Trophoblast cell (in vitro differentiated cells and primary cell): ENCODE data around the gene CMTM2.

ENCODE experiments used
- DNase-seq, 2 donors: peaks; one replicate each; pipeline ENCODE4 v3.0.0-alpha.2; 2016
- H2AFZ ChIP-seq: 2 replicates; pipeline ENCODE4 v1.6.1; 2013; ENCODE audit warnings: low read length, moderate library complexity, mild to moderate bottlenecking; ENCODE audit not compliant: insufficient read depth, poor library complexity
- H2AK5ac ChIP-seq: 2 replicates; pipeline ENCODE4 v1.6.1; 2013; ENCODE audit warnings: mild to moderate bottlenecking, low read length
- H2BK120ac ChIP-seq: 2 replicates; pipeline ENCODE4 v1.6.1; 2013; ENCODE audit warnings: low read length, mild to moderate bottlenecking, moderate library complexity; ENCODE audit not compliant: insufficient read depth, poor library complexity
- H2BK12ac ChIP-seq: 2 replicates; pipeline ENCODE4 v1.6.1; 2013; ENCODE audit warnings: mild to moderate bottlenecking, low read length, moderate library complexity
- H2BK5ac ChIP-seq: 2 replicates; pipeline ENCODE4 v1.6.1; 2013; ENCODE audit warnings: low read length, low read depth, moderate library complexity, mild to moderate bottlenecking; ENCODE audit not compliant: poor library complexity
- H3K14ac ChIP-seq: 2 replicates; pipeline ENCODE4 v1.6.1; 2013; ENCODE audit warnings: mild to moderate bottlenecking, low read length
- H3K18ac ChIP-seq: 2 replicates; pipeline ENCODE4 v1.6.1; 2013; ENCODE audit warnings: mild to moderate bottlenecking, low read length
- H3K23ac ChIP-seq: 2 replicates; pipeline ENCODE4 v1.6.1; 2013; ENCODE audit warnings: low read length
- H3K27ac ChIP-seq: 2 replicates; pipeline ENCODE4 v1.5.1; 2013; ENCODE audit warnings: low read depth, mild to moderate bottlenecking, inconsistent platforms, low read length, moderate library complexity
- H3K27me3 ChIP-seq: 2 replicates; pipeline ENCODE4 v1.6.1; 2013; ENCODE audit warnings: inconsistent platforms, mild to moderate bottlenecking, low read length, moderate library complexity; ENCODE audit not compliant: insufficient read depth
- H3K36me3 ChIP-seq, 2 experiments: 1 replicate in 1 of 2; 2 replicates in 1 of 2; pipeline ENCODE4 v1.6.1; 2013; ENCODE audit warnings: low read length in 2 of 2, mild to moderate bottlenecking in 2 of 2, moderate library complexity in 1 of 2; ENCODE audit not compliant: insufficient read depth in 2 of 2, control insufficient read depth in 1 of 2
- H3K4ac ChIP-seq: 2 replicates; pipeline ENCODE4 v1.6.1; 2013; ENCODE audit warnings: low read depth, mild to moderate bottlenecking, low read length, moderate library complexity
- H3K4me1 ChIP-seq, 2 experiments: 1 replicate in 1 of 2; 2 replicates in 1 of 2; pipeline ENCODE4 v1.6.1; 2013; ENCODE audit warnings: low read length in 2 of 2, mild to moderate bottlenecking in 2 of 2, moderate library complexity in 1 of 2; ENCODE audit not compliant: insufficient read depth in 2 of 2, control insufficient read depth in 1 of 2
- H3K4me2 ChIP-seq: 2 replicates; pipeline ENCODE4 v1.6.1; 2013; ENCODE audit warnings: inconsistent platforms, mild to moderate bottlenecking, low read length, moderate library complexity
- H3K4me3 ChIP-seq: 2 replicates; pipeline ENCODE4 v1.5.1; 2013; ENCODE audit warnings: mild to moderate bottlenecking, low read depth, low read length, inconsistent platforms
- H3K79me1 ChIP-seq: one replicate; pipeline ENCODE4 v1.6.1; 2013; ENCODE audit warnings: low read length
- H3K79me2 ChIP-seq: 2 replicates; pipeline ENCODE4 v1.6.1; 2013; ENCODE audit warnings: low read length, mild to moderate bottlenecking; ENCODE audit not compliant: control insufficient read depth, insufficient read depth, poor library complexity
- H3K9ac ChIP-seq: 2 replicates; pipeline ENCODE4 v1.6.1; 2013; ENCODE audit warnings: mild to moderate bottlenecking, low read length
- H3K9me3 ChIP-seq: 2 replicates; pipeline ENCODE4 v1.6.1; 2013; ENCODE audit warnings: low read depth, mild to moderate bottlenecking, control low read depth, inconsistent platforms, low read length; ENCODE audit not compliant: insufficient read depth
- H4K12ac ChIP-seq: 2 replicates; pipeline ENCODE4 v1.6.1; 2013; ENCODE audit warnings: low read depth, mild to moderate bottlenecking, low read length, moderate library complexity
- H4K8ac ChIP-seq: 2 replicates; pipeline ENCODE4 v1.6.1; 2013; ENCODE audit warnings: low read depth, mild to moderate bottlenecking, low read length, moderate library complexity
- H4K91ac ChIP-seq: one replicate; pipeline ENCODE4 v1.6.1; 2013; ENCODE audit warnings: low read depth, mild to moderate bottlenecking, low read length, moderate library complexity
- WGBS: extraction: QIAGEN DNeasy Blood & Tissue Kit; methylation state at CpG from one replicate; pipeline ENCODE4 v1.1.7; 2013; ENCODE audit warnings: missing lambda C conversion rate; ENCODE audit not compliant: insufficient read length, insufficient coverage; ENCODE audit errors: extremely low coverage; 5-methylcytosine and 5-hydroxymethylcytosine counted together

The CMTM2 gene

DNA sequence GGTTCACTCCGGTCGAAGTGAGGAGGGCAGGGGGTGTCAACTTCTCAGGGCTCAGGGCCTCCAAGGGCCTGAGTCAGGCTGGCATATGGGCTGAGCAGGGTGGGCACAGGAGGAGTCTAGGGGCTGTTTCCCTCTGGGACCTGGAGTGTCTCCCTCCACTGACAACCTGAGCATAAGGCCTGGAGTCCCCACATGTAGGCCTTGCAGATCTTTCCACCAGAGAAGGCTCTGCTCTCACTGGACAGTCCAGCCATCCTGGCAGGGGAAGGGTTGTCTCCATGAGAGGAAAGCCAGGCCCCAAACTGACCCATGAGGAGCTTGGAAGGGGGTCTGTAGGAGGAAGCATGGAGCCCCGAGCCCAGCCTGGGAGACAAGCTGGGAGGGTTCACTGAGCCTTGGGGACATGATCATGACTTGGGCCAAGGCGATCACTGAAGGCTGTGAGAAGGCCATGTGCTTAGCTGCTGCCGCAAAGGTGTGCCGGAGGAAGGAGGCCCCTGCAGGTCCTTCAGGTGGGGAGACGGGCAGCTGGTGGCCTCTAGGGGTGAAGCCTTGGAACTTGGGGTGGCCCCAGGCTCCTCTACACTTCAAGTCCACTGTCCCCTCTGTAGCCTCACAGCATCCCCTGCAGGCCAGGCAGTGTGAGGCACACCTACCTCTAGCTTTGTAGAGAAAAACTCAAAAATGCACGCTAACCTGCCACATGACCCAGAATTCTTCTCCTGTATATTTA is 9.9 kb downstream of the CMTM2 start:
- H4K91ac ChIP-seq, result no peak overlapping the region
- no peak overlapping the region for H3K18ac ChIP-seq
- H3K9ac ChIP-seq, result no peak overlapping the region
- no peaks in the 10 kb centered on the region for H3K27me3 ChIP-seq
- H3K4me2 ChIP-seq, result no peak overlapping the region
- H3K36me3 ChIP-seq, result no peaks in the 10 kb centered on the region
- no peak overlapping the region for H3K14ac ChIP-seq
- H3K4me1 ChIP-seq, result no peaks in the 10 kb centered on the region
- no peaks in the 10 kb centered on the region for H3K9me3 ChIP-seq
- no peak overlapping the region for H3K4ac ChIP-seq
- no peak overlapping the region for H3K23ac ChIP-seq
- no peak overlapping the region for H3K27ac ChIP-seq
- H4K8ac ChIP-seq, result no peak overlapping the region
- H2BK5ac ChIP-seq, result no peak overlapping the region
- no peak overlapping the region for H4K12ac ChIP-seq
- DNase-seq, result peak in 1 of 2 donors; percentile 14
- H3K79me1 ChIP-seq, result no peaks in the 10 kb centered on the region
- no peak overlapping the region for H2BK120ac ChIP-seq
- H2AK5ac ChIP-seq, result no peak overlapping the region
- no CpG with 5 or more reads among the region's 8 CpGs for WGBS
- no peak overlapping the region for H2BK12ac ChIP-seq
- H3K79me2 ChIP-seq, result no peaks in the 10 kb centered on the region
- H3K4me3 ChIP-seq, result no peak overlapping the region
- no peak overlapping the region for H2AFZ ChIP-seq

DNA sequence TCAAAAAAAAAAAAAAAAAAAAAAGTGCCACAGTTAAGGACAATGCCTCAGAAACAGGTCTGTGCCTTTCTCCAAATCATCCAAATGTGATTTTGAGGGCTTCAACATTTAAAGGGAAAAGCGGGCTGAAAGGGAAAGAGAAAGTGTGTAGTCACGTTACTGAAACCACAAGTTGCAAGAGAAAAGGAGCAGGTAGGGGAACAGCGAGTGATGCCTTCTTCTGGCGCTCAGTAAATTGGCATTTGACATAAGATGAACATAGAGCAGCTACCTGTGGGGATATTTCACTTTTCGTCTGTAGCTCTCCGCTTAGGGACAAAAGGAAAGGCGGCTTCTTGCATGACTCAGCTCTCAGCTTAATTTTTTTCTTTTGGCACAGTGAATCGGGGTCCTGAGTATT is 11.1 kb downstream of the CMTM2 start:
- Histone ChIP-seq H4K91ac (no peak overlapping the region), H3K18ac (no peak overlapping the region), H3K9ac (no peak overlapping the region), H3K23ac (no peak overlapping the region), H3K9me3 (no peaks in the 10 kb centered on the region), H3K27ac (no peak overlapping the region), H2BK12ac (no peak overlapping the region), H3K4ac (no peak overlapping the region), H2AFZ (no peak overlapping the region), H3K4me1 (no peaks in the 10 kb centered on the region), H3K36me3 (no peaks in the 10 kb centered on the region), H2BK120ac (no peak overlapping the region), H3K27me3 (no peaks in the 10 kb centered on the region), H2AK5ac (no peak overlapping the region), H3K4me2 (no peak overlapping the region), H3K4me3 (no peak overlapping the region), H2BK5ac (no peak overlapping the region), H4K12ac (no peak overlapping the region), H3K14ac (no peak overlapping the region), H3K79me1 (no peaks in the 10 kb centered on the region), H4K8ac (no peak overlapping the region), H3K79me2 (no peaks in the 10 kb centered on the region)
- DNase-seq, result no peak
- WGBS, result no CpG with 5 or more reads among the region's 8 CpGs

GRCh38 chr16:66591018-66591417 is 11.8 kb downstream of the CMTM2 start:
- Histone ChIP-seq H4K91ac (no peak overlapping the region), H3K4me3 (no peak overlapping the region), H2BK120ac (no peak overlapping the region), H3K79me1 (no peaks in the 10 kb centered on the region), H2BK5ac (no peak overlapping the region), H3K9ac (no peak overlapping the region), H3K18ac (no peak overlapping the region), H3K14ac (no peak overlapping the region), H3K4ac (no peak overlapping the region), H2AK5ac (no peak overlapping the region), H3K79me2 (no peaks in the 10 kb centered on the region), H4K12ac (no peak overlapping the region), H3K23ac (no peak overlapping the region), H3K36me3 (no peaks in the 10 kb centered on the region), H2BK12ac (no peak overlapping the region), H3K9me3 (no peaks in the 10 kb centered on the region), H2AFZ (no peak overlapping the region), H3K4me2 (no peak overlapping the region), H3K27ac (no peak overlapping the region), H4K8ac (no peak overlapping the region), H3K4me1 (no peaks in the 10 kb centered on the region), H3K27me3 (no peaks in the 10 kb centered on the region)
- no CpG with 5 or more reads among the region's 4 CpGs for WGBS
- no peak for DNase-seq

DNA sequence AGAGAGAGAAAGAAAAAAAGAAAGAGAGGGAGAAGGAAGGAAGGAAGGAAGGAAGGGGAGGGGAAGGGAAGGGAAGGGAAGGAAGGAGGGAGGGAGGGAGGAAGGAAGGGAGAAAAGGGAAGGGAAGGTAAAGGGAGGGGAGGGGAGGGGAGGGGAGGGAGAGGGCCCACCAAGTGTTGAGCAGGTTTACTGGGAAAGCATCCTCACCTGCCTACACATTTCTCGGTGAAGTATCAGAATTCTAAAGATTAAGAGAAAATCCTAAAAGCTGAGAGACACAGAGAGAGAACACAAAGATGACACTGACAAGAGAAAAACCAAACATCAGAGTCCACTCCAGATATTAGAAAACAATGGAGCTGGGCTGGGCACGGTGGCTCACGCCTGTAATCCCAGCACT is 13.0 kb downstream of the CMTM2 start:
- no peak overlapping the region for H3K4me2 ChIP-seq
- no peak overlapping the region for H3K4ac ChIP-seq
- no peak overlapping the region for H3K14ac ChIP-seq
- no peak overlapping the region for H3K27ac ChIP-seq
- no peak overlapping the region for H4K12ac ChIP-seq
- H2BK12ac ChIP-seq, result no peak overlapping the region
- no peak overlapping the region for H4K8ac ChIP-seq
- no peak overlapping the region for H2BK5ac ChIP-seq
- H3K36me3 ChIP-seq, result no peaks in the 10 kb centered on the region
- H3K23ac ChIP-seq, result no peak overlapping the region
- H3K79me1 ChIP-seq, result no peaks in the 10 kb centered on the region
- H3K9ac ChIP-seq, result no peak overlapping the region
- no peak overlapping the region for H3K4me3 ChIP-seq
- H3K4me1 ChIP-seq, result no peaks in the 10 kb centered on the region
- no peak overlapping the region for H4K91ac ChIP-seq
- H3K18ac ChIP-seq, result no peak overlapping the region
- no peak overlapping the region for H2BK120ac ChIP-seq
- no CpG with 5 or more reads among the region's 3 CpGs for whole genome bisulfite sequencing
- H3K27me3 ChIP-seq, result no peaks in the 10 kb centered on the region
- H3K9me3 ChIP-seq, result no peaks in the 10 kb centered on the region
- no peak overlapping the region for H2AFZ ChIP-seq
- no peak for DNase-seq
- H2AK5ac ChIP-seq, result no peak overlapping the region
- no peaks in the 10 kb centered on the region for H3K79me2 ChIP-seq
